ENCODE measurements around the gene ITK. TPM values are rescaled to one million over a fixed set of nuclear protein-coding genes. Genes with fewer than 3 reads are reported as not detected.

ITK gene
- total and polyA plus RNA-seq, 2 donors (not counting 1 experiment from before 2014, with no cell fraction given) = 0.75 to 1.1 TPM

GRCh38 chr5:157193699-157194424 lies 13.2 kb downstream of the ITK start:
- ChIA-PET CTCF (interaction anchor here (0.6 kb wide), 1 partner anchor 171 kb away, joined by 3 read pairs; no protein-coding TSS in a partner anchor), POLR2A (no interaction called here)
- no peak overlapping the region for H3K4me3 Mint-ChIP-seq
- no peak overlapping the region for H3K4me3 ChIP-seq (ENCODE audit: control extremely low read depth in 1 of 5, extremely low read depth in 1 of 5, insufficient read depth in 1 of 5, low read depth in 2 of 5, low read length in 4 of 5)
- no peaks in the 10 kb centered on the region for H4K20me1 ChIP-seq (ENCODE audit: control insufficient read depth, insufficient read depth, low read length, poor library complexity, severe bottlenecking)
- no peaks in the 10 kb centered on the region for H3K79me2 ChIP-seq (ENCODE audit: control insufficient read depth, insufficient read depth, low read length)
- ATAC-seq (ENCODE audit: low read depth) = no peak
- peaks cover 2% of the 10 kb centered on the region for H3K9me3 Mint-ChIP-seq (ENCODE audit: insufficient read depth)
- 89% methylated on average over 7 of the region's 10 CpGs for WGBS (ENCODE audit: insufficient coverage)
- TF ChIP-seq EZH2 (IDR thresholded peaks at IDR 0.05; ENCODE audit: borderline replicate concordance, insufficient read depth, low read depth, low read length, poor library complexity, severe bottlenecking) (no peak), CTCF (IDR thresholded peaks at IDR 0.05) (no peak)
- peaks cover 0 to 4% of the 10 kb centered on the region in 2 donors for H3K4me1 ChIP-seq (ENCODE audit: control insufficient read depth in 2 of 2, insufficient read depth in 2 of 2, low read length in 2 of 2)
- peaks cover 4% of the 10 kb centered on the region for H3K4me1 Mint-ChIP-seq
- no peak overlapping the region for H3K27ac Mint-ChIP-seq
- no peak overlapping the region for H2AFZ ChIP-seq (ENCODE audit: insufficient read depth, low read depth, low read length, poor library complexity, severe bottlenecking)
- no peaks in the 10 kb centered on the region for H3K27me3 Mint-ChIP-seq
- H3K27ac ChIP-seq (ENCODE audit: low read length in 2 of 2) = no peak overlapping the region
- no peaks in the 10 kb centered on the region for H3K27me3 ChIP-seq (replicated peaks in 1 of 4; ENCODE audit: control extremely low read depth in 1 of 4, control insufficient read depth in 3 of 4, insufficient read depth in 4 of 4, low read length in 3 of 4)
- H3K9ac ChIP-seq (ENCODE audit: low read length) = no peak overlapping the region
- intact Hi-C loops (cut with micrococcal nuclease) = no loop called here
- DNase-seq = no peak
- no peaks in the 10 kb centered on the region for H3K36me3 ChIP-seq (replicated peaks in 1 of 2; ENCODE audit: control extremely low read depth in 1 of 2, control insufficient read depth in 1 of 2, extremely low read depth in 1 of 2, insufficient read depth in 2 of 2, low read length in 1 of 2)
- H3K9me3 ChIP-seq (ENCODE audit: control extremely low read depth in 1 of 3, control insufficient read depth in 2 of 3, insufficient read depth in 1 of 3, low read length in 2 of 3) = peaks cover 0 to 3% (median 0%) of the 10 kb centered on the region in 3 donors
- H3K4me2 ChIP-seq (replicated peaks; ENCODE audit: low read depth, low read length, poor library complexity, severe bottlenecking) = no peak overlapping the region

GRCh38 chr5:157196045-157196444 lies 15.4 kb downstream of the ITK start:
- ChIA-PET POLR2A (no interaction called here), CTCF (no interaction called here)
- H3K4me3 Mint-ChIP-seq = no peak overlapping the region
- Histone ChIP-seq H3K4me2 (replicated peaks; ENCODE audit: low read depth, low read length, poor library complexity, severe bottlenecking) (no peak overlapping the region), H3K36me3 (replicated peaks in 1 of 2; ENCODE audit: control extremely low read depth in 1 of 2, control insufficient read depth in 1 of 2, extremely low read depth in 1 of 2, insufficient read depth in 2 of 2, low read length in 1 of 2) (no peaks in the 10 kb centered on the region), H2AFZ (ENCODE audit: insufficient read depth, low read depth, low read length, poor library complexity, severe bottlenecking) (no peak overlapping the region), H4K20me1 (ENCODE audit: control insufficient read depth, insufficient read depth, low read length, poor library complexity, severe bottlenecking) (no peaks in the 10 kb centered on the region), H3K4me3 (ENCODE audit: control extremely low read depth in 1 of 5, extremely low read depth in 1 of 5, insufficient read depth in 1 of 5, low read depth in 2 of 5, low read length in 4 of 5) (no peak overlapping the region), H3K9me3 (ENCODE audit: control extremely low read depth in 1 of 3, control insufficient read depth in 2 of 3, insufficient read depth in 1 of 3, low read length in 2 of 3) (peaks cover 0 to 3% (median 0%) of the 10 kb centered on the region in 3 donors), H3K4me1 (ENCODE audit: control insufficient read depth in 2 of 2, insufficient read depth in 2 of 2, low read length in 2 of 2) (peaks cover 0 to 4% of the 10 kb centered on the region in 2 donors), H3K27ac (ENCODE audit: low read length in 2 of 2) (no peak overlapping the region), H3K9ac (ENCODE audit: low read length) (no peak overlapping the region), H3K79me2 (ENCODE audit: control insufficient read depth, insufficient read depth, low read length) (no peaks in the 10 kb centered on the region), H3K27me3 (replicated peaks in 1 of 4; ENCODE audit: control extremely low read depth in 1 of 4, control insufficient read depth in 3 of 4, insufficient read depth in 4 of 4, low read length in 3 of 4) (no peaks in the 10 kb centered on the region)
- intact Hi-C loops (cut with micrococcal nuclease) = no loop called here
- H3K27me3 Mint-ChIP-seq = no peaks in the 10 kb centered on the region
- peaks cover 2% of the 10 kb centered on the region for H3K9me3 Mint-ChIP-seq (ENCODE audit: insufficient read depth)
- no peak for ATAC-seq (ENCODE audit: low read depth)
- H3K27ac Mint-ChIP-seq = no peak overlapping the region
- no peak for DNase-seq
- H3K4me1 Mint-ChIP-seq = peaks cover 4% of the 10 kb centered on the region
- TF ChIP-seq CTCF (IDR thresholded peaks at IDR 0.05) (no peak), EZH2 (IDR thresholded peaks at IDR 0.05; ENCODE audit: borderline replicate concordance, insufficient read depth, low read depth, low read length, poor library complexity, severe bottlenecking) (no peak)

All from B cell (primary cell).